ENCODE data around the gene WDR37.

GRCh38 chr10:1048732-1049424 lies 7.3 kb upstream of the WDR37 start, which contains the start of gene IDI1:
- TF ChIP-seq CTCF (IDR thresholded peaks at IDR 0.05) (no peak), ZFX (IDR thresholded peaks at IDR 0.05; ENCODE audit: borderline replicate concordance) (no peak)
